Kidney glomerular epithelial cell (primary cell): ENCODE measurements around the gene XRRA1.

Source experiments
- DNase-seq: peaks from one replicate; lab custom pipeline; 2025; lab: John Stamatoyannopoulos, UW

Gene XRRA1

GRCh38 chr11:74950374-74950969 is 1.6 kb upstream of the XRRA1 start:
- no peak for DNase-seq

GRCh38 chr11:74949753-74950137 is 854 bp upstream of the XRRA1 start:
- no peak for DNase-seq

GRCh38 chr11:74948546-74948897 is 369 bp downstream of the XRRA1 start:
- peak; percentile 42 for DNase-seq

- DNase-seq: no peak
Observed at GRCh38 chr11:74942073-74942759, 6.7 kb downstream of the XRRA1 start.

- DNase-seq: no peak
Observed at GRCh38 chr11:74941492-74941891, 7.4 kb downstream of the XRRA1 start.

- DNase-seq: no peak
Observed at GRCh38 chr11:74937696-74938475, 11.0 kb downstream of the XRRA1 start.

- DNase-seq: no peak
Observed at GRCh38 chr11:74936976-74937375, 11.9 kb downstream of the XRRA1 start.

- DNase-seq: no peak
Observed at GRCh38 chr11:74936087-74936486, 12.8 kb downstream of the XRRA1 start.

GRCh38 chr11:74935285-74935684 is 13.6 kb downstream of the XRRA1 start:
- DNase-seq: no peak

GRCh38 chr11:74933765-74934164 is 15.1 kb downstream of the XRRA1 start:
- DNase-seq: no peak

GRCh38 chr11:74932797-74933196 is 16.1 kb downstream of the XRRA1 start:
- peak; percentile 0 for DNase-seq

GRCh38 chr11:74932169-74932568 is 16.7 kb downstream of the XRRA1 start:
- DNase-seq: no peak

GRCh38 chr11:74929431-74930363 is 19.2 kb downstream of the XRRA1 start:
- peak; percentile 65 for DNase-seq

GRCh38 chr11:74927496-74927895 is 21.4 kb downstream of the XRRA1 start:
- no peak for DNase-seq

GRCh38 chr11:74926304-74927030 is 22.4 kb downstream of the XRRA1 start:
- DNase-seq: no peak

- no peak for DNase-seq
Observed at GRCh38 chr11:74925281-74925680, 23.6 kb downstream of the XRRA1 start.

GRCh38 chr11:74923125-74923524 is 25.8 kb downstream of the XRRA1 start:
- DNase-seq: no peak

- DNase-seq: no peak
Observed at GRCh38 chr11:74909812-74910211, 39.1 kb downstream of the XRRA1 start.

GRCh38 chr11:74909385-74909784 is 39.5 kb downstream of the XRRA1 start:
- no peak for DNase-seq

GRCh38 chr11:74905326-74905725 is 43.6 kb downstream of the XRRA1 start:
- DNase-seq: no peak

- no peak for DNase-seq
Observed at GRCh38 chr11:74902342-74902741, 46.5 kb downstream of the XRRA1 start.
